MCF 10A (cell line): ENCODE data around the gene SEL1L. TPM values are rescaled to one million over a fixed set of nuclear protein-coding genes. Genes with fewer than 3 reads are reported as not detected.

ENCODE experiments used
- BruUV-seq: library from RNA; stranded (reverse); fragments of 400-500 nt; replicated peaks from 2 replicates; lab custom pipeline; 2021; lab: Mats Ljungman, UMichigan
- CTCF ChIA-PET: fragments of 300-600 bp; sonication (Branson Sonifier 250); formaldehyde crosslinking; extraction: SDS; loops from one replicate; lab custom pipeline; 2021; ENCODE audit warnings: antibody characterized with exemption, inconsistent platforms; lab: Yijun Ruan, JAX
- POLR2A ChIA-PET: fragments of 300-600, 350-650 bp; sonication (Branson Sonifier 250); formaldehyde crosslinking; extraction: SDS; loops from one replicate; lab custom pipeline; 2020; ENCODE audit warnings: antibody characterized with exemption, inconsistent platforms; lab: Yijun Ruan, JAX
- DNase-seq: peaks from one replicate; pipeline ENCODE4 v3.0.0-alpha.2; 2018; ENCODE audit not compliant: unreplicated experiment
- H3K27ac Mint-ChIP-seq: one replicate; pipeline ENCODE4 v1.8.0; 2022; ENCODE audit warnings: mild to moderate bottlenecking, low read depth, mixed read lengths; ENCODE audit not compliant: unreplicated experiment
- H3K27me3 Mint-ChIP-seq: one replicate; pipeline ENCODE4 v1.8.0; 2022; ENCODE audit warnings: mixed read lengths; ENCODE audit not compliant: insufficient read depth, unreplicated experiment
- H3K36me3 Mint-ChIP-seq: one replicate; pipeline ENCODE4 v1.8.0; 2022; ENCODE audit warnings: mild to moderate bottlenecking, moderate library complexity, mixed read lengths; ENCODE audit not compliant: insufficient read depth, unreplicated experiment
- H3K4me1 Mint-ChIP-seq: one replicate; pipeline ENCODE4 v1.8.0; 2022; ENCODE audit warnings: mixed read lengths; ENCODE audit not compliant: insufficient read depth, unreplicated experiment
- H3K4me3 Mint-ChIP-seq: one replicate; pipeline ENCODE4 v1.8.0; 2022; ENCODE audit warnings: mild to moderate bottlenecking, moderate library complexity, mixed read lengths; ENCODE audit not compliant: unreplicated experiment
- H3K9me3 Mint-ChIP-seq: one replicate; pipeline ENCODE4 v1.8.0; 2022; ENCODE audit warnings: mixed read lengths; ENCODE audit not compliant: unreplicated experiment
- CTCF ChIP-seq: fragments of 200-600 bp; IDR thresholded peaks from one replicate; pipeline ENCODE4 v1.8.0; 2022; ENCODE audit warnings: antibody characterized with exemption, mild to moderate bottlenecking; ENCODE audit not compliant: unreplicated experiment
- intact Hi-C: fragments of 100-400 bp; cut with micrococcal nuclease; formaldehyde crosslinking; loops from 2 replicates; pipeline ENCODE4 v1.14.1; 2022
- total RNA-seq: library from RNA; stranded (reverse); gene quantifications from 2 replicates; pipeline ENCODE4 v1.2.3, GENCODE V29; 2022

The SEL1L gene
- total RNA-seq, 1 experiment from 2014 or later = 152 TPM

GRCh38 chr14:81436296-81437138, 97.1 kb downstream of the SEL1L start:
- TF ChIP-seq CTCF = no peak
- Mint-ChIP-seq H3K9me3 (no peaks in the 10 kb centered on the region), H3K4me3 (peak overlapping the region; percentile 70), H3K27ac (no peak overlapping the region), H3K27me3 (no peaks in the 10 kb centered on the region), H3K4me1 (peaks cover 10% of the 10 kb centered on the region), H3K36me3 (no peaks in the 10 kb centered on the region)
- DNase-seq = peak; percentile 81
- no TSS peak for BruUV-seq
- intact Hi-C loops = loop anchor here (5.0 to 10.0 kb wide), 2 partner anchors 72 to 114 kb away; no protein-coding TSS in a partner anchor
- POLR2A ChIA-PET = interaction anchor here (0.6 to 6.6 kb wide), 21 partner anchors 8 to 218 kb away, joined by 3 to 78 read pairs (median 5); partner anchors contain the start of genes GTF2A1 and STON2
- CTCF ChIA-PET = interaction anchor here (0.6 to 6.9 kb wide), 10 partner anchors 13 to 166 kb away, joined by 3 to 37 read pairs (median 4); no protein-coding TSS in a partner anchor

GRCh38 chr14:81435391-81436295, 98.0 kb downstream of the SEL1L start:
- ChIA-PET CTCF (interaction anchor here (0.6 to 6.9 kb wide), 13 partner anchors 14 to 165 kb away, joined by 3 to 37 read pairs (median 3); no protein-coding TSS in a partner anchor), POLR2A (interaction anchor here (0.6 to 6.6 kb wide), 29 partner anchors 9 to 217 kb away, joined by 3 to 78 read pairs (median 5); partner anchors contain the start of genes GTF2A1 and STON2)
- Mint-ChIP-seq H3K4me1 (peaks cover 10% of the 10 kb centered on the region), H3K4me3 (peak overlapping the region; percentile 70), H3K27me3 (no peaks in the 10 kb centered on the region), H3K27ac (no peak overlapping the region), H3K9me3 (no peaks in the 10 kb centered on the region), H3K36me3 (no peaks in the 10 kb centered on the region)
- intact Hi-C loops = loop anchor here (1.0 to 10.0 kb wide), 3 partner anchors 34 to 113 kb away; no protein-coding TSS in a partner anchor
- peak; percentile 42 for DNase-seq
- no TSS peak for BruUV-seq
- no peak for TF ChIP-seq CTCF

- no peak for DNase-seq
- Mint-ChIP-seq H3K4me1 (peaks cover 10% of the 10 kb centered on the region), H3K9me3 (no peaks in the 10 kb centered on the region), H3K27me3 (no peaks in the 10 kb centered on the region), H3K4me3 (peak overlapping the region; percentile 70), H3K27ac (no peak overlapping the region), H3K36me3 (no peaks in the 10 kb centered on the region)
- intact Hi-C loops = loop anchor here (1.0 to 10.0 kb wide), 3 partner anchors 34 to 113 kb away; no protein-coding TSS in a partner anchor
- ChIA-PET POLR2A (interaction anchor here (0.7 to 6.6 kb wide), 19 partner anchors 14 to 216 kb away, joined by 3 to 78 read pairs (median 6); partner anchors contain the start of genes GTF2A1 and STON2), CTCF (interaction anchor here (0.7 to 6.9 kb wide), 8 partner anchors 19 to 165 kb away, joined by 3 to 37 read pairs (median 4); no protein-coding TSS in a partner anchor)
- no peak for TF ChIP-seq CTCF
- BruUV-seq = no TSS peak
Measured at GRCh38 chr14:81435048-81435390, 98.6 kb downstream of the SEL1L start.
